GM12874 (cell line): ENCODE measurements around the gene BBS2.

Experiments used
- CTCF ChIP-seq: IDR thresholded peaks from 2 replicates; pipeline ENCODE4 v1.5.1; 2011; ENCODE audit warnings: low read depth, mild to moderate bottlenecking, control low read depth, low read length, moderate library complexity; ENCODE audit not compliant: insufficient read depth

The BBS2 gene

GRCh38 chr16:56515665-56516064 is 4.2 kb downstream of the BBS2 start:
- no peak for TF ChIP-seq CTCF

- TF ChIP-seq CTCF = no peak
These were observed 5.0 kb downstream of the BBS2 start for GRCh38 chr16:56514845-56515244.

- peak; percentile 49; the same call in 1 of the 2 replicates for TF ChIP-seq CTCF
These were observed 5.9 kb downstream of the BBS2 start for GRCh38 chr16:56513972-56514371.

GRCh38 chr16:56513091-56513490 is 6.7 kb downstream of the BBS2 start:
- TF ChIP-seq CTCF = no peak

- no peak for TF ChIP-seq CTCF
These were observed 7.8 kb downstream of the BBS2 start for GRCh38 chr16:56512025-56512424.

GRCh38 chr16:56510544-56510943 is 9.3 kb downstream of the BBS2 start:
- no peak for TF ChIP-seq CTCF

- TF ChIP-seq CTCF = no peak
These were observed 12.9 kb downstream of the BBS2 start for GRCh38 chr16:56506941-56507340.

- no peak for TF ChIP-seq CTCF
These were observed 14.6 kb downstream of the BBS2 start for GRCh38 chr16:56505181-56505580.
